Astrocyte (in vitro differentiated cells and primary cell): ENCODE data around the gene ACSF2.

Experiments
- CTCF ChIP-seq: IDR thresholded peaks from 2 replicates; pipeline ENCODE4 v1.5.1; 2011; ENCODE audit warnings: low read depth, mild to moderate bottlenecking, inconsistent platforms, low read length, moderate library complexity; ENCODE audit not compliant: insufficient read depth
- EZH2 ChIP-seq: IDR thresholded peaks from 2 replicates; pipeline ENCODE4 v1.6.1; 2012; ENCODE audit warnings: mild to moderate bottlenecking, low read length, inconsistent platforms; ENCODE audit not compliant: insufficient read depth

DNA sequence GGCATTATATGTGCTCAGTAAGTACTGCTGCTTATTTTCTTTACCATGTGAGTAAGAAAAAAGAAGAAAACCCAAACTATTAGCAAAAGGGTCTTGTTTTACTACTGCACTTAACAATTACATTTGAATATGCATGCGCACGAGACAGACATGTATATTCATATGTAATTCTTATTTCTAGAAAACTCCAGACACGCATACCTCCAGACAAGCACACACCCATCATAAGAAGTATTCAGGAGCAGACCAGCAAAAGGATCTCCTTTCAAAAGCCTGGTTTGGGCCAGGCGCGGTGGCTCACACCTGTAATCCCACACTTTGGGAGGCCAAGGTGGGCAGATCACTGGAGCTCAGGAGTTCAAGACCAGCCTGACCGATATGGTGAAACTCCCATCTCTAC lies 36.5 kb upstream of the ACSF2 start:
- TF ChIP-seq CTCF (no peak), EZH2 (no peak)
